B cell (primary cell): ENCODE results near the gene ZNF35. TPM values are rescaled to one million over a fixed set of nuclear protein-coding genes. Genes with fewer than 3 reads are reported as not detected.

Experiments
- ATAC-seq: fragments of 200-7000 bp; cut with Tn5 transposase; one replicate; pipeline ENCODE4 v1.10.0; 2021; ENCODE audit warnings: low read depth, mild to moderate bottlenecking, moderate number of reproducible peaks, moderate library complexity
- CTCF ChIA-PET: fragments of 350-600 bp; sonication (Branson Sonifier 250); formaldehyde crosslinking; loops from one replicate; lab custom pipeline; 2021; ENCODE audit warnings: antibody characterized with exemption, inconsistent platforms; lab: Charles Lee
- POLR2A ChIA-PET: fragments of 350-600 bp; sonication (Branson Sonifier 250); formaldehyde crosslinking; loops from one replicate; lab custom pipeline; 2021; ENCODE audit warnings: antibody characterized with exemption; lab: Charles Lee
- DNase-seq: peaks from one replicate; pipeline ENCODE4 v3.0.0; 2013
- H2AFZ ChIP-seq: 2 replicates; pipeline ENCODE4 v1.6.1; 2012; ENCODE audit warnings: mild to moderate bottlenecking, low read depth, low read length; ENCODE audit not compliant: insufficient read depth, poor library complexity, severe bottlenecking
- H3K27ac ChIP-seq, 2 donors: 1 replicate in 1 of 2; 2 replicates in 1 of 2; pipeline ENCODE4 v1.5.1; 2012 to 2013; ENCODE audit warnings: low read length in 2 of 2, mild to moderate bottlenecking in 2 of 2, moderate library complexity in 1 of 2
- H3K27me3 ChIP-seq, 4 experiments: fragments of 200-600 bp in 1 of 4; sonication (generic) in 1 of 4; replicated peaks in 1 of 4; 1 replicate in 2 of 4; 2 replicates in 2 of 4; pipeline versions ENCODE4 v1.6.1 to v1.7.0; 2013 to 2016; ENCODE audit warnings: low read length in 3 of 4, mild to moderate bottlenecking in 2 of 4, mixed read lengths in 1 of 4, moderate library complexity in 1 of 4; ENCODE audit not compliant: insufficient read depth in 4 of 4, control insufficient read depth in 3 of 4; ENCODE audit errors: control extremely low read depth in 1 of 4
- H3K36me3 ChIP-seq, 2 experiments: replicated peaks in 1 of 2; 1 replicate in 1 of 2; 2 replicates in 1 of 2; pipeline versions ENCODE4 v1.6.1 to v1.7.1; 2013; ENCODE audit warnings: low read length in 1 of 2; ENCODE audit not compliant: insufficient read depth in 2 of 2, control insufficient read depth in 1 of 2; ENCODE audit errors: control extremely low read depth in 1 of 2, extremely low read depth in 1 of 2
- H3K4me1 ChIP-seq, 2 donors: fragments of 200-600 bp in 1 of 2; sonication (generic) in 1 of 2; 1 replicate in 1 of 2; 2 replicates in 1 of 2; pipeline versions ENCODE4 v1.5.1 to v1.6.1; 2013 to 2017; ENCODE audit warnings: low read length in 2 of 2; ENCODE audit not compliant: control insufficient read depth in 2 of 2, insufficient read depth in 2 of 2
- H3K4me2 ChIP-seq: replicated peaks from 2 replicates; pipeline ENCODE3; 2012; ENCODE audit warnings: mild to moderate bottlenecking, low read depth, low read length; ENCODE audit not compliant: poor library complexity, severe bottlenecking
- H3K4me3 ChIP-seq, 5 experiments: fragments of 200-600 bp in 1 of 5; sonication (generic) in 1 of 5; 1 replicate in 3 of 5; 2 replicates in 2 of 5; pipeline versions ENCODE4 v1.5.1 to v1.7.0; 2011 to 2016; ENCODE audit warnings: low read length in 4 of 5, mild to moderate bottlenecking in 4 of 5, low read depth in 2 of 5, control low read depth in 1 of 5, moderate library complexity in 1 of 5; ENCODE audit not compliant: insufficient read depth in 1 of 5; ENCODE audit errors: control extremely low read depth in 1 of 5, extremely low read depth in 1 of 5
- H3K79me2 ChIP-seq: fragments of 200-600 bp; sonication (generic); one replicate; pipeline ENCODE4 v1.6.0; 2016; ENCODE audit warnings: low read length; ENCODE audit not compliant: control insufficient read depth, insufficient read depth
- H3K9ac ChIP-seq: fragments of 200-600 bp; sonication (generic); 2 replicates; pipeline ENCODE4 v1.6.1; 2017; ENCODE audit warnings: mild to moderate bottlenecking, low read length, moderate library complexity
- H3K9me3 ChIP-seq, 3 donors: one replicate each; pipeline versions ENCODE4 v1.6.1 to v1.7.1; 2013; ENCODE audit warnings: low read length in 2 of 3; ENCODE audit not compliant: control insufficient read depth in 2 of 3, insufficient read depth in 1 of 3; ENCODE audit errors: control extremely low read depth in 1 of 3
- H4K20me1 ChIP-seq: 2 replicates; pipeline ENCODE4 v1.6.0; 2012; ENCODE audit warnings: mild to moderate bottlenecking, low read length; ENCODE audit not compliant: insufficient read depth, control insufficient read depth, poor library complexity, severe bottlenecking
- H3K27ac Mint-ChIP-seq: one replicate; pipeline ENCODE4 v1.8.0; 2021; ENCODE audit warnings: mixed read lengths
- H3K27me3 Mint-ChIP-seq: one replicate; pipeline ENCODE4 v1.8.0; 2021; ENCODE audit warnings: mixed read lengths
- H3K4me1 Mint-ChIP-seq: one replicate; pipeline ENCODE4 v1.8.0; 2021; ENCODE audit warnings: mixed read lengths
- H3K4me3 Mint-ChIP-seq: one replicate; pipeline ENCODE4 v1.8.0; 2021; ENCODE audit warnings: mixed read lengths
- H3K9me3 Mint-ChIP-seq: one replicate; pipeline ENCODE4 v1.8.0; 2022; ENCODE audit warnings: mixed read lengths; ENCODE audit not compliant: insufficient read depth
- EZH2 ChIP-seq: IDR thresholded peaks from 2 replicates; pipeline ENCODE4 v1.6.1; 2012; ENCODE audit warnings: borderline replicate concordance, low read depth, mild to moderate bottlenecking, moderate library complexity, low read length; ENCODE audit not compliant: insufficient read depth, poor library complexity, severe bottlenecking
- WGBS: methylation state at CpG from one replicate; pipeline ENCODE4 v1.1.5; 2013; ENCODE audit warnings: missing lambda C conversion rate; ENCODE audit not compliant: insufficient coverage; 5-methylcytosine and 5-hydroxymethylcytosine counted together
- intact Hi-C: fragments of 100-400 bp; cut with micrococcal nuclease; formaldehyde crosslinking; loops from one replicate; pipeline ENCODE4 v1.10.0; 2022
- polyA plus RNA-seq: library from polyadenylated mRNA; depleted of rRNA; stranded (reverse); fragments of >200 nt; gene quantifications from 2 replicates; pipeline ENCODE4 v1.2.3, GENCODE V29; 2012
- total RNA-seq, 2 donors: library from RNA; stranded (reverse); fragments of 120-200 nt in 1 of 2; gene quantifications; 1 replicate in 1 of 2; 2 replicates in 1 of 2; pipeline versions ENCODE4 v1.2.3 to v1.2.4, GENCODE V29; 2013 to 2022
- TF ChIP-seq, protein P1 (sequence below): fragments of 200-600 bp; IDR thresholded peaks from one replicate; pipeline ENCODE4 v1.8.0; 2022; ENCODE audit warnings: antibody characterized with exemption, mild to moderate bottlenecking

The ZNF35 gene
- total and polyA plus RNA-seq, 2 donors (not counting 1 experiment from before 2014, with no cell fraction given): 1.4 to 12.1 TPM

DNA sequence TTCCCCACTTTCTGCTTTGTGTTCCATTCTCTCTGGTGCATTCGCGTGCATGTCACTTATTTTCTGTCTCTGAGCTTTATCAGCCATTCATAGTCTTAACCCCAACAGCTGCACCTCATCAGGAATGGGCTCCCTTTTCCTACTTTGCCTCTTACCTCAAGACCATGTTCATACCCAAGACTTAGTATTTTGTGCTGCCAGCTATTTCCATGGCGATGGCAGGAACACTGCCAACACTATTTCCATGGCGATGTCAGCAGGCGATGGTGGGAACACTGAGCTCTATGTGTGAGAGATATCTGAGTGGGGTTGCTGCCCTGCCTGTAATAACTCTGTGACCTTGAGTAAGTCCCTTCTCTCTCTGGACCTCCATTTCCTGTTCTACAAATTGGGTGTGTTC, 5.5 kb downstream of the ZNF35 start:
- H3K9me3 Mint-ChIP-seq: peaks cover 10% of the 10 kb centered on the region
- ChIA-PET POLR2A (no interaction called here), CTCF (no interaction called here)
- H3K4me3 Mint-ChIP-seq: no peak overlapping the region
- H3K27me3 Mint-ChIP-seq: no peaks in the 10 kb centered on the region
- no peak overlapping the region for H3K4me2 ChIP-seq
- H3K4me1 ChIP-seq: peaks cover 2 to 4% of the 10 kb centered on the region in 2 donors
- H3K4me3 ChIP-seq: no peak overlapping the region
- no peak overlapping the region for H3K9ac ChIP-seq
- 94% methylated on average over 2 of the region's 5 CpGs for WGBS
- H3K36me3 ChIP-seq: peaks cover 5 to 58% of the 10 kb centered on the region in 2 experiments
- ATAC-seq (no peak), DNase-seq (no peak)
- H3K27ac Mint-ChIP-seq: no peak overlapping the region
- peaks cover 7% of the 10 kb centered on the region for H3K4me1 Mint-ChIP-seq
- no peaks in the 10 kb centered on the region for H3K27me3 ChIP-seq
- no peak for TF ChIP-seq EZH2
- TF ChIP-seq, protein P1, sequence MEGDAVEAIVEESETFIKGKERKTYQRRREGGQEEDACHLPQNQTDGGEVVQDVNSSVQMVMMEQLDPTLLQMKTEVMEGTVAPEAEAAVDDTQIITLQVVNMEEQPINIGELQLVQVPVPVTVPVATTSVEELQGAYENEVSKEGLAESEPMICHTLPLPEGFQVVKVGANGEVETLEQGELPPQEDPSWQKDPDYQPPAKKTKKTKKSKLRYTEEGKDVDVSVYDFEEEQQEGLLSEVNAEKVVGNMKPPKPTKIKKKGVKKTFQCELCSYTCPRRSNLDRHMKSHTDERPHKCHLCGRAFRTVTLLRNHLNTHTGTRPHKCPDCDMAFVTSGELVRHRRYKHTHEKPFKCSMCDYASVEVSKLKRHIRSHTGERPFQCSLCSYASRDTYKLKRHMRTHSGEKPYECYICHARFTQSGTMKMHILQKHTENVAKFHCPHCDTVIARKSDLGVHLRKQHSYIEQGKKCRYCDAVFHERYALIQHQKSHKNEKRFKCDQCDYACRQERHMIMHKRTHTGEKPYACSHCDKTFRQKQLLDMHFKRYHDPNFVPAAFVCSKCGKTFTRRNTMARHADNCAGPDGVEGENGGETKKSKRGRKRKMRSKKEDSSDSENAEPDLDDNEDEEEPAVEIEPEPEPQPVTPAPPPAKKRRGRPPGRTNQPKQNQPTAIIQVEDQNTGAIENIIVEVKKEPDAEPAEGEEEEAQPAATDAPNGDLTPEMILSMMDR: no peak
- H4K20me1 ChIP-seq: no peaks in the 10 kb centered on the region
- H3K27ac ChIP-seq: no peak overlapping the region
- peaks cover 1 to 8% (median 6%) of the 10 kb centered on the region in 3 donors for H3K9me3 ChIP-seq
- H2AFZ ChIP-seq: no peak overlapping the region
- intact Hi-C loops: no loop called here
- no peaks in the 10 kb centered on the region for H3K79me2 ChIP-seq

DNA sequence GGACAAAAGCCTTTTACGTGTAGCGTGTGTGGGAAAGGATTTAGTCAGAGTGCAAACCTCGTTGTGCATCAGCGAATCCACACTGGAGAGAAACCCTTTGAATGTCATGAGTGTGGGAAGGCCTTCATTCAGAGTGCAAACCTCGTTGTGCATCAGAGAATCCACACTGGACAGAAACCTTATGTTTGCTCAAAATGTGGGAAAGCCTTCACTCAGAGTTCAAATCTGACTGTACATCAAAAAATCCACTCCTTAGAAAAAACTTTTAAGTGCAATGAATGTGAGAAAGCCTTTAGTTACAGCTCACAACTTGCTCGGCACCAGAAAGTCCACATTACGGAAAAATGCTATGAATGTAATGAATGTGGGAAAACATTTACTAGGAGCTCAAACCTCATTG, 10.5 kb downstream of the ZNF35 start:
- H3K4me2 ChIP-seq: no peak overlapping the region
- no peaks in the 10 kb centered on the region for H3K4me1 Mint-ChIP-seq
- peaks cover 1 to 14% (median 12%) of the 10 kb centered on the region in 3 donors for H3K9me3 ChIP-seq
- 90% methylated on average over 4 of the region's 7 CpGs for WGBS
- TF ChIP-seq, protein P1: no peak
- TF ChIP-seq EZH2: no peak
- no peak overlapping the region for H3K9ac ChIP-seq
- no peaks in the 10 kb centered on the region for H3K79me2 ChIP-seq
- no peak overlapping the region for H3K27ac Mint-ChIP-seq
- H2AFZ ChIP-seq: no peak overlapping the region
- no peak overlapping the region for H3K4me3 Mint-ChIP-seq
- no peak overlapping the region for H3K4me3 ChIP-seq
- intact Hi-C loops: no loop called here
- ChIA-PET POLR2A (no interaction called here), CTCF (no interaction called here)
- H3K4me1 ChIP-seq: no peaks in the 10 kb centered on the region
- H4K20me1 ChIP-seq: no peaks in the 10 kb centered on the region
- ATAC-seq: no peak
- no peak overlapping the region for H3K27ac ChIP-seq
- no peaks in the 10 kb centered on the region for H3K27me3 ChIP-seq
- H3K9me3 Mint-ChIP-seq: peaks cover 16% of the 10 kb centered on the region
- no peak for DNase-seq
- no peaks in the 10 kb centered on the region for H3K27me3 Mint-ChIP-seq
- H3K36me3 ChIP-seq: peaks cover 10 to 45% of the 10 kb centered on the region in 2 experiments
